Measurements from ENCODE around the gene PDZRN3.

GRCh38 chr3:73497646-73498406 lies 126.9 kb downstream of the PDZRN3 start:
- TF ChIP-seq, protein P1, sequence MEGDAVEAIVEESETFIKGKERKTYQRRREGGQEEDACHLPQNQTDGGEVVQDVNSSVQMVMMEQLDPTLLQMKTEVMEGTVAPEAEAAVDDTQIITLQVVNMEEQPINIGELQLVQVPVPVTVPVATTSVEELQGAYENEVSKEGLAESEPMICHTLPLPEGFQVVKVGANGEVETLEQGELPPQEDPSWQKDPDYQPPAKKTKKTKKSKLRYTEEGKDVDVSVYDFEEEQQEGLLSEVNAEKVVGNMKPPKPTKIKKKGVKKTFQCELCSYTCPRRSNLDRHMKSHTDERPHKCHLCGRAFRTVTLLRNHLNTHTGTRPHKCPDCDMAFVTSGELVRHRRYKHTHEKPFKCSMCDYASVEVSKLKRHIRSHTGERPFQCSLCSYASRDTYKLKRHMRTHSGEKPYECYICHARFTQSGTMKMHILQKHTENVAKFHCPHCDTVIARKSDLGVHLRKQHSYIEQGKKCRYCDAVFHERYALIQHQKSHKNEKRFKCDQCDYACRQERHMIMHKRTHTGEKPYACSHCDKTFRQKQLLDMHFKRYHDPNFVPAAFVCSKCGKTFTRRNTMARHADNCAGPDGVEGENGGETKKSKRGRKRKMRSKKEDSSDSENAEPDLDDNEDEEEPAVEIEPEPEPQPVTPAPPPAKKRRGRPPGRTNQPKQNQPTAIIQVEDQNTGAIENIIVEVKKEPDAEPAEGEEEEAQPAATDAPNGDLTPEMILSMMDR (conservative IDR thresholded peaks at IDR 0.05; ENCODE audit: low read depth, low read length): no peak
- no peak for TF ChIP-seq EZH2 (IDR thresholded peaks at IDR 0.05; ENCODE audit: borderline replicate concordance, low read depth, low read length, poor library complexity, severe bottlenecking)

Data from A673 (cell line).